Ovary (tissue), 3 donors: ENCODE measurements around the gene FADS2.

Experiments
- EP300 ChIP-seq: sonication (generic); formaldehyde crosslinking; IDR thresholded peaks from one replicate; pipeline ENCODE4 v1.6.1; 2017; ENCODE audit warnings: antibody characterized with exemption
- POLR2A ChIP-seq: fragments of 450-650 bp; IDR thresholded peaks from one replicate; pipeline ENCODE4 v1.6.1; 2017; ENCODE audit warnings: antibody characterized with exemption, mild to moderate bottlenecking, moderate library complexity
- TF ChIP-seq, protein P1 (sequence below), 3 donors: fragments of 450-650 bp in 2 of 3; fragments of 200-600 bp in 1 of 3; IDR thresholded peaks; one replicate each; pipeline versions ENCODE4 v1.5.1 to v1.8.0; 2016 to 2022; ENCODE audit warnings: antibody characterized with exemption in 3 of 3, mild to moderate bottlenecking in 1 of 3
- donor health status: DM: no; HTN: no; CAD: no.

DNA sequence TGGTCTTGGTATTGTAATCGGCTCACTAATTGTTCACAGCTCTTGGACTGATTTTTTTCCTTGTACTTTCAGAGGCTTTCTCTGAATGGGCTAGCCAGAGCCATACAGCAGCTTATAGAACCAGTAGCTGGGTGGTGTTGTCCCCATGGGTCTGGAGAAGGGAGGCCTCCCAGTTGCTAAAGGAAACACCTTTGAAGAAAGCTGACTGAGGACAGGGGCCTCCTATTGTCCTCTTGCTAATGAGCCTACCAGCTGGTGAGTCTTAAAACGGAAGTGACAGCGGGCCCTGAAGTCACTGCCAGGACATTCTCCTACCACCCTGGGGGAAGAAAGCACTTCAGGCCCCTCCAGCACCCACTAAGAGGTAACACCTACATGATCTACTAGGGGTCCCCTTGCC lies 53.3 kb downstream of the FADS2 start:
- no peak for TF ChIP-seq EP300
- TF ChIP-seq, protein P1, sequence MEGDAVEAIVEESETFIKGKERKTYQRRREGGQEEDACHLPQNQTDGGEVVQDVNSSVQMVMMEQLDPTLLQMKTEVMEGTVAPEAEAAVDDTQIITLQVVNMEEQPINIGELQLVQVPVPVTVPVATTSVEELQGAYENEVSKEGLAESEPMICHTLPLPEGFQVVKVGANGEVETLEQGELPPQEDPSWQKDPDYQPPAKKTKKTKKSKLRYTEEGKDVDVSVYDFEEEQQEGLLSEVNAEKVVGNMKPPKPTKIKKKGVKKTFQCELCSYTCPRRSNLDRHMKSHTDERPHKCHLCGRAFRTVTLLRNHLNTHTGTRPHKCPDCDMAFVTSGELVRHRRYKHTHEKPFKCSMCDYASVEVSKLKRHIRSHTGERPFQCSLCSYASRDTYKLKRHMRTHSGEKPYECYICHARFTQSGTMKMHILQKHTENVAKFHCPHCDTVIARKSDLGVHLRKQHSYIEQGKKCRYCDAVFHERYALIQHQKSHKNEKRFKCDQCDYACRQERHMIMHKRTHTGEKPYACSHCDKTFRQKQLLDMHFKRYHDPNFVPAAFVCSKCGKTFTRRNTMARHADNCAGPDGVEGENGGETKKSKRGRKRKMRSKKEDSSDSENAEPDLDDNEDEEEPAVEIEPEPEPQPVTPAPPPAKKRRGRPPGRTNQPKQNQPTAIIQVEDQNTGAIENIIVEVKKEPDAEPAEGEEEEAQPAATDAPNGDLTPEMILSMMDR (IDR thresholded peaks at IDR 0.05) = no peak
- TF ChIP-seq POLR2A = no peak
